MCF 10A (cell line): ENCODE data around the gene TRAPPC6A. TPM values are rescaled to one million over a fixed set of nuclear protein-coding genes. Genes with fewer than 3 reads are reported as not detected.

Experiments used
- BruUV-seq: library from RNA; stranded (reverse); fragments of 400-500 nt; replicated peaks from 2 replicates; lab custom pipeline; 2021; lab: Mats Ljungman, UMichigan
- CTCF ChIA-PET: fragments of 300-600 bp; sonication (Branson Sonifier 250); formaldehyde crosslinking; extraction: SDS; loops from one replicate; lab custom pipeline; 2021; ENCODE audit warnings: antibody characterized with exemption, inconsistent platforms; lab: Yijun Ruan, JAX
- POLR2A ChIA-PET: fragments of 300-600, 350-650 bp; sonication (Branson Sonifier 250); formaldehyde crosslinking; extraction: SDS; loops from one replicate; lab custom pipeline; 2020; ENCODE audit warnings: antibody characterized with exemption, inconsistent platforms; lab: Yijun Ruan, JAX
- DNase-seq: peaks from one replicate; pipeline ENCODE4 v3.0.0-alpha.2; 2018; ENCODE audit not compliant: unreplicated experiment
- H3K27ac Mint-ChIP-seq: one replicate; pipeline ENCODE4 v1.8.0; 2022; ENCODE audit warnings: mild to moderate bottlenecking, low read depth, mixed read lengths; ENCODE audit not compliant: unreplicated experiment
- H3K27me3 Mint-ChIP-seq: one replicate; pipeline ENCODE4 v1.8.0; 2022; ENCODE audit warnings: mixed read lengths; ENCODE audit not compliant: insufficient read depth, unreplicated experiment
- H3K36me3 Mint-ChIP-seq: one replicate; pipeline ENCODE4 v1.8.0; 2022; ENCODE audit warnings: mild to moderate bottlenecking, moderate library complexity, mixed read lengths; ENCODE audit not compliant: insufficient read depth, unreplicated experiment
- H3K4me1 Mint-ChIP-seq: one replicate; pipeline ENCODE4 v1.8.0; 2022; ENCODE audit warnings: mixed read lengths; ENCODE audit not compliant: insufficient read depth, unreplicated experiment
- H3K4me3 Mint-ChIP-seq: one replicate; pipeline ENCODE4 v1.8.0; 2022; ENCODE audit warnings: mild to moderate bottlenecking, moderate library complexity, mixed read lengths; ENCODE audit not compliant: unreplicated experiment
- H3K9me3 Mint-ChIP-seq: one replicate; pipeline ENCODE4 v1.8.0; 2022; ENCODE audit warnings: mixed read lengths; ENCODE audit not compliant: unreplicated experiment
- CTCF ChIP-seq: fragments of 200-600 bp; IDR thresholded peaks from one replicate; pipeline ENCODE4 v1.8.0; 2022; ENCODE audit warnings: antibody characterized with exemption, mild to moderate bottlenecking; ENCODE audit not compliant: unreplicated experiment
- intact Hi-C: fragments of 100-400 bp; cut with micrococcal nuclease; formaldehyde crosslinking; loops from 2 replicates; pipeline ENCODE4 v1.14.1; 2022
- total RNA-seq: library from RNA; stranded (reverse); gene quantifications from 2 replicates; pipeline ENCODE4 v1.2.3, GENCODE V29; 2022

Gene TRAPPC6A
- total RNA-seq, 1 experiment from 2014 or later = 14.4 TPM

GRCh38 chr19:45126654-45127053 is 51.4 kb downstream of the TRAPPC6A start:
- Mint-ChIP-seq H3K36me3 (peaks cover 6% of the 10 kb centered on the region), H3K27me3 (no peaks in the 10 kb centered on the region), H3K27ac (no peak overlapping the region), H3K4me1 (peaks cover 6% of the 10 kb centered on the region), H3K4me3 (no peak overlapping the region), H3K9me3 (no peaks in the 10 kb centered on the region)
- intact Hi-C loops = loop anchor here (2.0 kb wide), 1 partner anchor 34 kb away; the partner anchor contains the start of gene PPP1R37
- ChIA-PET CTCF (interaction anchor here (0.7 to 2.6 kb wide), 4 partner anchors 9 to 341 kb away, joined by 3 to 19 read pairs (median 5); no protein-coding TSS in a partner anchor), POLR2A (interaction anchor here (3.5 kb wide), 1 partner anchor 34 kb away, joined by 10 read pairs; the partner anchor contains the start of gene PPP1R37)
- TF ChIP-seq CTCF = no peak
- DNase-seq = no peak
- BruUV-seq = no TSS peak

DNA sequence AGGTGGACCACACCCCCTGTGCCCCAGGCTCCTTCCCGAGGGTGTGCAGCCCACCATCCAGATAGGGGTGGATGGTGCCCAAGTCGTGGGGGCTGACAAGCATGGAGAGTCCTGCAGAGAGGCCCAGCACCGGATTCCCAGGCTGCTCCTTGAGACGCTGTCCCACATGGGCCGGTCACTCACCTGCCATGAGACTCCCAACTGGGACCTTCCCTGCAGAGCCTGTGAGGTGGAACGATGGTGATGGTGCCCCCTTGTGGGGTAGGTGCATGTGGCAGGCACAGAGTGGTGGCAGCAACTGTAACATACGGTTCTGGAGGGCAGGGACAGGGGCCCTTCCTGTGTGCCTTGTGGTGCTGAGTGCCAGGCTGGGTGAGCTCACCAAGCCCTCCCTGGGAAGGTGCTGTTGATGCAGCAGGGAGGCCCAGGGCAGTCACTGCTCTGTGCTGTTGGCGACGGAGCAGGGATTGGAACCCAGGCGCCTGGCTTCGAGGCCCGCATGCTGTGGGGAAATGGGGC is 52.0 kb downstream of the TRAPPC6A start:
- peaks cover 6% of the 10 kb centered on the region for H3K4me1 Mint-ChIP-seq
- H3K4me3 Mint-ChIP-seq = no peak overlapping the region
- no peak overlapping the region for H3K27ac Mint-ChIP-seq
- intact Hi-C loops = loop anchor here (2.0 kb wide), 1 partner anchor 33 kb away; the partner anchor contains the start of gene PPP1R37
- ChIA-PET CTCF (interaction anchor here (0.6 to 2.6 kb wide), 11 partner anchors 10 to 574 kb away, joined by 3 to 19 read pairs (median 3); no protein-coding TSS in a partner anchor), POLR2A (interaction anchor here (0.6 to 3.5 kb wide), 2 partner anchors 31 to 34 kb away, joined by 3 to 10 read pairs; partner anchors contain the start of gene PPP1R37)
- no peaks in the 10 kb centered on the region for H3K9me3 Mint-ChIP-seq
- no peaks in the 10 kb centered on the region for H3K27me3 Mint-ChIP-seq
- DNase-seq = peak; percentile 73
- H3K36me3 Mint-ChIP-seq = peaks cover 6% of the 10 kb centered on the region
- TF ChIP-seq CTCF = peak; percentile 65
- no TSS peak for BruUV-seq

DNA sequence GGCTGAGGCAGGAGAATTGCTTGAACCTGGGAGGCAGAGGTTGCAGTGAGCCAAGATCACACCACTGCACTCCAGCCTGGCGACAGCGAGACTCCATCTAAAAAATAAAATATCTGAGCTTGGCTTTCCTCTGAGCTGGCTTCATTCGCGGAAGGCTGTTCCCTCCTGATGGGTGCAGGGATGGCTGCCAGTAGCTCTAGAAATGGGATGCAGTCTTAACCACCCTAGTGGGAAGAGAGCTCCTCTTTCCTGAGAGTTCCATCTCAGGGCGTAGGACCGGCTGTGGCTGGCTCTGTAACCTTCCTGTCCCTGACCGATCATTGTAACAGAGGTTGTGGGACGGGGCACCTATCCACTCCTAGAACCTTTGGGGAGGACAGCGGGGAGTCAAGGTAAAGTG is 52.7 kb downstream of the TRAPPC6A start:
- CTCF ChIA-PET = interaction anchor here (0.6 to 2.6 kb wide), 10 partner anchors 10 to 573 kb away, joined by 3 to 19 read pairs (median 4); no protein-coding TSS in a partner anchor
- Mint-ChIP-seq H3K4me1 (peaks cover 6% of the 10 kb centered on the region), H3K9me3 (no peaks in the 10 kb centered on the region), H3K36me3 (peaks cover 6% of the 10 kb centered on the region), H3K27me3 (no peaks in the 10 kb centered on the region), H3K4me3 (no peak overlapping the region), H3K27ac (no peak overlapping the region)
- TF ChIP-seq CTCF = no peak
- POLR2A ChIA-PET = interaction anchor here (0.6 to 3.5 kb wide), 2 partner anchors 31 to 33 kb away, joined by 3 to 10 read pairs; partner anchors contain the start of gene PPP1R37
- intact Hi-C loops = no loop called here
- DNase-seq = no peak
- no TSS peak for BruUV-seq

DNA sequence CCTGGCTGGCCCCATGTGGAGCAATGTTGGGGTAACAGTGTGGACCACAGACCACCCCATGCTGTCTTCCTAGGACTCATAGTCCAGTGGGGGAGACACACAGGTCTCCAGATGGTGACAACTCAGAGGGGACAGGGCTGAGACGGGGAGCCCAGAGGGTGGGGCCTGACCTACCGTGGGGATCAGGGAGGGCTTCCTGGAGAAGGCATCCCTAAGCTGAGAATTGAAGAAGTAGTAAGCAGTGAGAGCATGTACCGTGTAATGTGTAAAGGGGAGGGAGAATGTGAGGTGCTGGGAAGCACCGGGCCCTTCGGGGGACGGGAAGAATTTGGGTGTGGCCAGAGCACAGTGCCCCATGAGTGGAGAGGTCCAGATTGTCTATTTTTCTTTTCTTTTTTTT is 54.0 kb downstream of the TRAPPC6A start:
- no peak for TF ChIP-seq CTCF
- H3K4me1 Mint-ChIP-seq = peaks cover 6% of the 10 kb centered on the region
- POLR2A ChIA-PET = interaction anchor here (0.6 to 3.5 kb wide), 3 partner anchors 9 to 35 kb away, joined by 3 to 10 read pairs (median 3); partner anchors contain the start of gene PPP1R37
- H3K27me3 Mint-ChIP-seq = no peaks in the 10 kb centered on the region
- intact Hi-C loops = no loop called here
- BruUV-seq = no TSS peak
- no peak for DNase-seq
- no peaks in the 10 kb centered on the region for H3K9me3 Mint-ChIP-seq
- H3K27ac Mint-ChIP-seq = no peak overlapping the region
- CTCF ChIA-PET = interaction anchor here (1.1 kb wide), 1 partner anchor 12 kb away, joined by 5 read pairs; no protein-coding TSS in a partner anchor
- H3K36me3 Mint-ChIP-seq = peaks cover 6% of the 10 kb centered on the region
- H3K4me3 Mint-ChIP-seq = no peak overlapping the region
